GM12892 (cell line): ENCODE results near the gene ERBB4.
A peak's percentile ranks its signal among the peaks of the same experiment; 100 is the strongest.
"Not testable (repeated sequence)": the region's sequence is repeated elsewhere in the genome, so short reads cannot be mapped to it uniquely, and the experiment has no call there.

Source experiments
- DNase-seq: peaks from one replicate; pipeline ENCODE4 v3.0.0; 2011; ENCODE audit not compliant: insufficient read length
- FAIRE-seq: peaks from 2 replicates; lab custom pipeline; 2011; peaks lifted over from hg19 to GRCh38; lab: Jason Lieb, UNC
- POLR2A ChIP-seq: IDR thresholded peaks from 2 replicates; pipeline ENCODE4 v1.6.1; 2011; ENCODE audit warnings: low read depth, low read length, control low read depth
- POLR2AphosphoS5 ChIP-seq: IDR thresholded peaks from 2 replicates; pipeline ENCODE4 v1.6.1; 2011; ENCODE audit warnings: low read depth, low read length, control low read depth
- TAF1 ChIP-seq: IDR thresholded peaks from 2 replicates; pipeline ENCODE4 v1.6.1; 2011; ENCODE audit warnings: low read depth, mild to moderate bottlenecking, control low read depth, low read length, borderline replicate concordance

ERBB4 gene

GRCh38 chr2:212526059-212526458 is 12.5 kb downstream of the ERBB4 start:
- DNase-seq (no peak), FAIRE-seq (no peak)
- TF ChIP-seq POLR2A (no peak), TAF1 (no peak), POLR2AphosphoS5 (no peak)

DNA sequence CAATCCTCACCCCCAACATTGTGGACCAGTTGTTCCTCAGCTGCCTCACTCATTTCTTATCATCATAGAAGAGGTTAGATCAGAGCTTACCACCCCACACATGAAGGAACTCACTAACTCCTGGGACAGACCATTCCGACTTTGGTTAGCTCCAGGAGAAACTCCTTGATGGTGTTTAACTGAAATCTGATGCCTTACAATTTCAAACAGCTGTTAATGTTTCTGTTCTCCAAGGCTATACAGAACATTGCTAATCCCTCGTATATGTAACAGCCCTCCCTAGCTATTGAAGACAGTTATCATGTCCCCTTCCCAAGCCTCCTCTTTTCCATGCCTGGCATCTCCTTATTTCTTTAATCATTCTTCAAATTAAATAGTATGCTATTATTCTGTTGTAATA is 14.8 kb downstream of the ERBB4 start:
- no peak for FAIRE-seq
- DNase-seq: no peak
- TF ChIP-seq POLR2A: no peak
- TF ChIP-seq POLR2AphosphoS5: no peak
- no peak for TF ChIP-seq TAF1

DNA sequence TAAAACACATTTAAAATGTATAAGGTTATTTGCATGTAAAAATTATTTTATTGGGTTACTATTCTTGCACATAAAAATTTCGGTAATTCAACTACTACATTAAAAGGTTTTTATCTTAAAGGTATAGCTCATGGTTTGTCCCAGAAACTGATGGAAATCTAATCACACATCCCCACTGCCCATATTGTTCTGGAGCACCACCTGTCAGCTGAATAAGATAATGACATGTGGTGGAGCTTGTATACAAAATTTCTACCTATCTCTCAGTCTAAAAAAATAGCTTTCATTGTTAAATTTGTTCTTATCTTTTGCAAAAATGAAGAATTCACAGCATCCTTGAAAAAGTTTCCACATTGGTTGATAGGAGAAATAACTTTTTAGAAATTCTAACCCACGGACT is 18.3 kb downstream of the ERBB4 start:
- FAIRE-seq (no peak), DNase-seq (no peak)
- TF ChIP-seq POLR2AphosphoS5 (no peak), TAF1 (no peak), POLR2A (no peak)

- FAIRE-seq: no peak
- TF ChIP-seq POLR2AphosphoS5: no peak
- no peak for TF ChIP-seq POLR2A
- no peak for TF ChIP-seq TAF1
- no peak for DNase-seq
Measured at GRCh38 chr2:212517693-212518092, 20.9 kb downstream of the ERBB4 start.

GRCh38 chr2:212505586-212505985 is 33.0 kb downstream of the ERBB4 start:
- FAIRE-seq: no peak
- TF ChIP-seq TAF1 (no peak), POLR2A (no peak), POLR2AphosphoS5 (no peak)
- no peak for DNase-seq

DNA sequence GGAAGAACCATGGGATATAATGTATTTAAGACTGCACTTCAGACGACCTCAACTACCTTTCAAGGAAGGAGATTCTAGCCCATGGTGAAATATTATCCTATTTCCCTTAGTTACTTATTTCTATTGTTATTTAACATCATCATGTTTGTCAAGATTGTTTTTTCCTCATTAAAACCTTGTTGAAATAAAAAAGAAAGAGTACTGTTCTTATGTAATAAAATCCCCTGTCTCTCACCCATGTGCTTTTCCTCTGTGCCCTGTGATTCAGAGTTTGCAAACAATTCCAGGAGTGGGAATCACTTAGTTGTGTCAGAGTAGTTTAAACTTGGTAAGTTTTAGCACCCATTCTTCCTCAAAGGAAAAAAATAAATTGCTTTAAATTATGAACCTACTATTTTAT is 43.6 kb downstream of the ERBB4 start:
- DNase-seq (no peak), FAIRE-seq (no peak)
- TF ChIP-seq TAF1: no peak
- no peak for TF ChIP-seq POLR2A
- TF ChIP-seq POLR2AphosphoS5: no peak

GRCh38 chr2:212494418-212495020 is 44.1 kb downstream of the ERBB4 start:
- TF ChIP-seq POLR2A (no peak), POLR2AphosphoS5 (no peak), TAF1 (no peak)
- FAIRE-seq (no peak), DNase-seq (no peak)

GRCh38 chr2:212489719-212490346 is 48.8 kb downstream of the ERBB4 start:
- peak; percentile 9 for FAIRE-seq
- TF ChIP-seq TAF1: no peak
- no peak for TF ChIP-seq POLR2AphosphoS5
- TF ChIP-seq POLR2A: no peak
- DNase-seq: no peak

- no peak for FAIRE-seq
- DNase-seq: no peak
- TF ChIP-seq POLR2AphosphoS5 (no peak), TAF1 (no peak), POLR2A (no peak)
Measured at GRCh38 chr2:212488611-212489010, 50.0 kb downstream of the ERBB4 start.

DNA sequence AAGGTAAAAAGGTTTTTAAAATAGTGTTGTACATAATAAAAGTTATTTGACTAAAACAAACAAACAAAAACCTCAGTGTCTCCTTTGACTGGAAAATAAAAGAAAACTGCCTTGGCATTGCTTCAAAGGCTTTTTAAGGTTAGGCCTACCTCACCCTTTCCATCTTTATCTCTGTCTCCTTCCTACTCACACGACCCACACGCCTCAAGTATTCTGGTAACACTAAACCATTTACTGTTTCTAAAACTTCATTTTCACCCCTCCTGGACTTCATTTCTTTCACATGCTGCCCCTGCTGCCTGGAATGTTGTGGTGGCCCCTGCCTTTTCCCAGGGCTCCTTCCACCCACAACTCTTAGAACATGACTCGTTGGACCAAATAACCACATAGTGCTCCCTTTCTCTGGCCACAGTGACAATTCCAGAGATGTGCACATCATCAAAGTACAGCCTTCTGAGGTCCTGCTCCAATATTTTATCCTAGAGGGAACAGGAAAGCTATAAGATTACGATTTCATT is 54.0 kb downstream of the ERBB4 start:
- FAIRE-seq: no peak

GRCh38 chr2:212480447-212480846 is 58.2 kb downstream of the ERBB4 start:
- DNase-seq (no peak), FAIRE-seq (no peak)
- TF ChIP-seq TAF1: no peak
- no peak for TF ChIP-seq POLR2AphosphoS5
- no peak for TF ChIP-seq POLR2A

More for the DNA sequence above, 54.0 kb downstream of the ERBB4 start:
- no peak for TF ChIP-seq TAF1
- no peak for TF ChIP-seq POLR2AphosphoS5
- TF ChIP-seq POLR2A: no peak
- no peak for DNase-seq

- no peak for TF ChIP-seq POLR2A
- no peak for TF ChIP-seq POLR2AphosphoS5
- TF ChIP-seq TAF1: no peak
- FAIRE-seq: no peak
- no peak for DNase-seq
Measured at GRCh38 chr2:212477571-212477970, 61.0 kb downstream of the ERBB4 start.

- no peak for TF ChIP-seq TAF1
- no peak for TF ChIP-seq POLR2AphosphoS5
- TF ChIP-seq POLR2A: no peak
- DNase-seq (no peak), FAIRE-seq (no peak)
Measured at GRCh38 chr2:212473211-212473610, 65.4 kb downstream of the ERBB4 start.

DNA sequence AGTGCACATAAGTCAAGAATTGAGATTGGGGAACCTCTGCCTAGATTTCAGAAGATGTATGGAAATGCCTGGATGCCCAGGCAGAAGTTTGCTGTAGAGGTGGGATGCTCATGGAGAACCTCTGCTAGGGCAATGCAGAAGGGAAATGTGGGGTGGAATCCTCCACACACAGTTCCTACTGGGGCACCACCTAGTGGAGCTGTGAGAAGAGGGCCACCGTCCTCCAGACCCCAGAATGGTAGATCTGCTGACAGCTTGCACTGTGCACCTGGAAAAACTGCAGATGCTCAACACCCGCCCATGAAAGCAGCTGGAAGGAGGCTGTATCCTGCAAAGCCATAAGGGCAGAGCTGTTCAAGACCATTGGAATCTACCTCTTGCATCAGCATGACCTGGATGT is 71.1 kb downstream of the ERBB4 start:
- FAIRE-seq, DNase-seq: not testable (repeated sequence)
